K562 (cell line): ENCODE measurements around the gene USP20. TPM values are rescaled to one million over a fixed set of nuclear protein-coding genes. Genes with fewer than 3 reads are reported as not detected.

Experiments
- ATAC-seq: fragments of 200-7000 bp; cut with Tn5 transposase; 3 replicates; pipeline ENCODE4 v1.9.1; 2020; ENCODE audit warnings: moderate library complexity
- BruUV-seq: library from RNA; stranded (reverse); fragments of 400-500 nt; replicated peaks from 2 replicates; lab custom pipeline; 2021; lab: Mats Ljungman, UMichigan
- CTCF ChIA-PET: fragments of 300-600 bp; formaldehyde crosslinking; extraction: SDS; loops from one replicate; lab custom pipeline; 2021; ENCODE audit warnings: low intra/inter-chr PET ratio; lab: Yijun Ruan, JAX
- POLR2A ChIA-PET: fragments of 300-600, 350-650 bp; sonication (Branson Sonifier 250); formaldehyde crosslinking; extraction: SDS; loops from one replicate; lab custom pipeline; 2021; ENCODE audit warnings: antibody characterized with exemption, inconsistent platforms; lab: Yijun Ruan, JAX
- DNase-seq, 4 experiments: peaks; one replicate each; pipeline versions ENCODE4 v3.0.0 to v3.0.0-alpha.2; 2011 to 2018; ENCODE audit warnings: low spot score in 3 of 4, mixed read lengths in 3 of 4; ENCODE audit errors: extremely low read depth in 1 of 4
- FAIRE-seq: peaks from 2 replicates; lab custom pipeline; 2011; peaks lifted over from hg19 to GRCh38; lab: Jason Lieb, UNC
- H2AFZ ChIP-seq: 2 replicates; pipeline ENCODE4 v1.6.0; 2011; ENCODE audit warnings: low read depth, low read length, control low read depth, inconsistent platforms
- H3K27ac ChIP-seq: fragments of 200-600 bp; 3 replicates; pipeline ENCODE4 v1.8.0; 2011; ENCODE audit warnings: low read depth, mild to moderate bottlenecking, control low read depth, inconsistent platforms, low read length, moderate library complexity, mixed read lengths; ENCODE audit errors: extremely low read depth
- H3K27me3 ChIP-seq, 2 experiments: fragments of 300-600 bp in 1 of 2; 2 replicates in 1 of 2; 3 replicates in 1 of 2; pipeline versions ENCODE4 v1.6.0 to v1.8.0; 2011; ENCODE audit warnings: inconsistent platforms in 2 of 2, low read length in 2 of 2, mild to moderate bottlenecking in 1 of 2, mixed read lengths in 1 of 2, moderate library complexity in 1 of 2; ENCODE audit not compliant: control insufficient read depth in 2 of 2, insufficient read depth in 2 of 2
- H3K36me3 ChIP-seq: fragments of 300-600 bp; 3 replicates; pipeline ENCODE4 v1.8.0; 2011; ENCODE audit warnings: mild to moderate bottlenecking, low read length, inconsistent platforms; ENCODE audit not compliant: control insufficient read depth, insufficient read depth
- H3K4me1 ChIP-seq, 2 experiments: fragments of 200-600 bp in 1 of 2; replicated peaks in 1 of 2; 2 replicates in 1 of 2; 3 replicates in 1 of 2; pipeline versions ENCODE4 v1.5.1 to v1.8.0; 2011; ENCODE audit warnings: inconsistent platforms in 2 of 2, low read length in 2 of 2, mild to moderate bottlenecking in 1 of 2, mixed read lengths in 1 of 2, moderate library complexity in 1 of 2; ENCODE audit not compliant: control insufficient read depth in 2 of 2, insufficient read depth in 2 of 2
- H3K4me2 ChIP-seq: 2 replicates; pipeline ENCODE4 v1.6.1; 2011; ENCODE audit warnings: low read length, control low read depth, inconsistent platforms, mixed read lengths; ENCODE audit not compliant: insufficient read depth
- H3K4me3 ChIP-seq: fragments of 200-600 bp; sonication (generic), shearing (Covaris generic); 2 replicates; pipeline ENCODE4 v1.5.1; 2016; ENCODE audit warnings: control low read depth, inconsistent platforms
- H3K79me2 ChIP-seq: fragments of 200-600 bp; 3 replicates; pipeline ENCODE4 v1.8.0; 2011; ENCODE audit warnings: low read length, inconsistent platforms; ENCODE audit not compliant: control insufficient read depth, insufficient read depth
- H3K9ac ChIP-seq, 2 experiments: 2 replicates each; pipeline versions ENCODE4 v1.6.0 to v1.6.1; 2011; ENCODE audit warnings: low read depth in 2 of 2, low read length in 2 of 2, control low read depth in 1 of 2, inconsistent platforms in 1 of 2, mild to moderate bottlenecking in 1 of 2, mixed read lengths in 1 of 2; ENCODE audit not compliant: insufficient read depth in 1 of 2
- H3K9me1 ChIP-seq: one replicate; pipeline ENCODE4 v1.6.0; 2011; ENCODE audit warnings: inconsistent platforms, mild to moderate bottlenecking, low read length, moderate library complexity; ENCODE audit not compliant: control insufficient read depth, insufficient read depth
- H3K9me3 ChIP-seq: replicated peaks from 2 replicates; pipeline ENCODE4 v1.5.1; 2011; ENCODE audit warnings: low read depth, low read length, inconsistent platforms; ENCODE audit not compliant: control insufficient read depth, insufficient read depth
- H4K20me1 ChIP-seq: replicated peaks from 2 replicates; pipeline ENCODE4 v1.6.1; 2011; ENCODE audit warnings: low read length, inconsistent platforms, mixed read lengths; ENCODE audit not compliant: control insufficient read depth, insufficient read depth
- HMBOX1 ChIP-seq: sonication (generic); IDR thresholded peaks from 2 replicates; pipeline ENCODE4 v1.6.1; 2016
- KDM4B ChIP-seq, 2 experiments: fragments of 450-650 bp in 1 of 2; sonication (generic) in 1 of 2; IDR thresholded peaks; 2 replicates each; pipeline ENCODE4 v1.6.1; 2016 to 2017; ENCODE audit warnings: borderline replicate concordance in 2 of 2, antibody characterized with exemption in 1 of 2, low read depth in 1 of 2, mild to moderate bottlenecking in 1 of 2
- POLR2G ChIP-seq: fragments of 200-400 bp; formaldehyde crosslinking; IDR thresholded peaks from 2 replicates; pipeline ENCODE4 v1.6.1; 2017; ENCODE audit warnings: low read depth, mild to moderate bottlenecking, antibody characterized with exemption, low read length, moderate library complexity
- RBFOX2 ChIP-seq: fragments of 200-400 bp; formaldehyde crosslinking; IDR thresholded peaks from 2 replicates; pipeline ENCODE4 v1.6.1; 2017; ENCODE audit warnings: low read depth, mild to moderate bottlenecking, low read length, moderate library complexity
- SUPT5H ChIP-seq: fragments of 450-650 bp; IDR thresholded peaks from 2 replicates; pipeline ENCODE4 v1.6.1; 2016
- TAL1 ChIP-seq: fragments of 450-650 bp; IDR thresholded peaks from 2 replicates; pipeline ENCODE4 v1.6.1; 2016; ENCODE audit warnings: mild to moderate bottlenecking
- ZKSCAN1 ChIP-seq: fragments of 150-350 bp; IDR thresholded peaks from 2 replicates; pipeline ENCODE4 v1.6.1; 2016; ENCODE audit warnings: low read depth, low read length
- WGBS: fragments of 100-300 bp; shearing (Covaris generic); methylation state at CpG from one replicate; pipeline ENCODE4 v1.1.6; 2016; ENCODE audit warnings: low coverage, mixed read lengths; ENCODE audit not compliant: insufficient coverage; ENCODE audit errors: missing lambda C conversion rate; 5-methylcytosine and 5-hydroxymethylcytosine counted together
- in situ Hi-C: fragments of 300-500 bp; cut with MboI; formaldehyde crosslinking; loops from 4 replicates; pipeline ENCODE4 v1.15.0; 2018; ENCODE audit warnings: inconsistent platforms, mixed read lengths
- intact Hi-C: fragments of 100-400 bp; cut with micrococcal nuclease; formaldehyde crosslinking; loops from 2 replicates; pipeline ENCODE4 v1.14.2; 2022
- polyA plus RNA-seq, 8 experiments: library from polyadenylated mRNA; depleted of rRNA in 4 of 8; stranded (reverse) in 5 of 8; unstranded in 3 of 8; fragments of >200 nt; fragmentation: Nextera tagmentation in 2 of 8; fragmentation: Illumina TruSeq in 1 of 8; extraction: Ambion mirVana in 2 of 8; extraction: Trizol in 1 of 8; gene quantifications; 2 replicates each; pipeline versions ENCODE4 v1.2.1 to v1.2.3, GENCODE V29; 2011 to 2014; ENCODE audit warnings: inconsistent platforms in 1 of 8, missing spikeins in 1 of 8
- total RNA-seq, 7 experiments: library from RNA; depleted of rRNA in 6 of 7; stranded (reverse); fragments of >200 nt in 6 of 7; fragmentation: Illumina TruSeq in 2 of 7; extraction: Trizol in 2 of 7; gene quantifications; 2 replicates each; pipeline versions ENCODE4 v1.2.1 to v1.2.3, GENCODE V29; 2011 to 2021; ENCODE audit warnings: low replicate concordance in 1 of 7

The USP20 gene
- total and polyA plus RNA-seq, 9 of the 15 experiments (the other 6 are each of a cell fraction or from before 2014, with no cell fraction given) = 1.9 to 136 (median 49.1) TPM

GRCh38 chr9:129828051-129828450 is 7.2 kb upstream of the USP20 start:
- no peak for TF ChIP-seq KDM4B (IDR thresholded peaks at IDR 0.05; ENCODE audit: borderline replicate concordance in 2 of 2, low read depth in 1 of 2)
- TF ChIP-seq ZKSCAN1 = 0 out of 2 replicates have a peak, but pooled peaks have one; percentile 62
- peak; percentile 19; the same call in 1 of the 2 replicates for TF ChIP-seq HMBOX1
- peak; percentile 45; the same call in 1 of the 2 replicates for TF ChIP-seq SUPT5H
- Histone ChIP-seq H4K20me1 (no peaks in the 10 kb centered on the region), H3K9me3 (no peaks in the 10 kb centered on the region), H3K27me3 (no peaks in the 10 kb centered on the region), H3K27ac (no peak overlapping the region), H3K4me2 (no peak overlapping the region), H2AFZ (no peak overlapping the region), H3K9me1 (no peaks in the 10 kb centered on the region), H3K4me3 (no peak overlapping the region), H3K79me2 (peaks cover 9% of the 10 kb centered on the region), H3K4me1 (peaks cover 3 to 8% of the 10 kb centered on the region in 2 experiments; a peak in 4 of 5 replicates), H3K9ac (peak overlapping the region in 1 of 2 experiments; percentile 31; a peak in 1 of 4 replicates), H3K36me3 (peaks cover 66% of the 10 kb centered on the region)
- BruUV-seq = no TSS peak
- CTCF ChIA-PET = no interaction called here
- in situ Hi-C loops = no loop called here
- POLR2A ChIA-PET = interaction anchor here (1.5 kb wide), 1 partner anchor 17 kb away, joined by 6 read pairs; no protein-coding TSS in a partner anchor
- DNase-seq (no peak), FAIRE-seq (no peak), ATAC-seq (no peak)
- WGBS = 72% methylated on average over 9 of the region's 9 CpGs
- intact Hi-C loops = no loop called here

GRCh38 chr9:129828969-129829368 is 6.3 kb upstream of the USP20 start:
- Histone ChIP-seq H4K20me1 (no peaks in the 10 kb centered on the region), H3K9ac (no peak overlapping the region), H3K79me2 (peaks cover 11% of the 10 kb centered on the region), H3K9me1 (peaks cover 3% of the 10 kb centered on the region), H3K36me3 (peaks cover 76% of the 10 kb centered on the region), H2AFZ (no peak overlapping the region), H3K4me3 (no peak overlapping the region), H3K27ac (no peak overlapping the region), H3K27me3 (no peaks in the 10 kb centered on the region), H3K4me2 (no peak overlapping the region), H3K4me1 (peaks cover 6 to 16% of the 10 kb centered on the region in 2 experiments; a peak in 3 of 5 replicates)
- CTCF ChIA-PET = no interaction called here
- BruUV-seq = no TSS peak
- ATAC-seq (no peak), DNase-seq (no peak)
- POLR2A ChIA-PET = interaction anchor here (1.1 to 1.5 kb wide), 3 partner anchors 16 to 29 kb away, joined by 3 to 6 read pairs (median 6); no protein-coding TSS in a partner anchor
- in situ Hi-C loops = no loop called here
- WGBS = 91% methylated on average over 10 of the region's 10 CpGs
- TF ChIP-seq POLR2G = peak; percentile 59
- TF ChIP-seq RBFOX2 = peak; percentile 60
- no peak for TF ChIP-seq TAL1
- TF ChIP-seq, all 486 proteins: peak for 2
- intact Hi-C loops = no loop called here
- FAIRE-seq = no peak
- no peaks in the 10 kb centered on the region for H3K9me3 ChIP-seq
